Astrocyte (in vitro differentiated cells and primary cell): Measurements from ENCODE around the gene IFT81. TPM values are rescaled to one million over a fixed set of nuclear protein-coding genes. Genes with fewer than 3 reads are reported as not detected.

Source experiments
- DNase-seq: peaks from one replicate; pipeline ENCODE4 v3.0.0-alpha.2; 2010; ENCODE audit warnings: low read depth
- FAIRE-seq: peaks from 2 replicates; lab custom pipeline; 2011; peaks lifted over from hg19 to GRCh38; lab: Jason Lieb, UNC
- H2AFZ ChIP-seq: 2 replicates; pipeline ENCODE4 v1.6.0; 2012; ENCODE audit warnings: low read depth, low read length, inconsistent platforms
- H3K27ac ChIP-seq: 2 replicates; pipeline ENCODE4 v1.5.1; 2011; ENCODE audit warnings: low read depth, low read length, inconsistent platforms
- H3K27me3 ChIP-seq: 2 replicates; pipeline ENCODE4 v1.6.0; 2011; ENCODE audit warnings: low read length, inconsistent platforms; ENCODE audit not compliant: insufficient read depth
- H3K36me3 ChIP-seq: 2 replicates; pipeline ENCODE4 v1.5.1; 2011; ENCODE audit warnings: low read length, inconsistent platforms; ENCODE audit not compliant: insufficient read depth
- H3K4me1 ChIP-seq: 2 replicates; pipeline ENCODE4 v1.5.1; 2011; ENCODE audit warnings: low read length, inconsistent platforms; ENCODE audit not compliant: insufficient read depth
- H3K4me2 ChIP-seq: 2 replicates; pipeline ENCODE4 v1.6.0; 2012; ENCODE audit warnings: low read length, inconsistent platforms
- H3K4me3 ChIP-seq: 2 replicates; pipeline ENCODE4 v1.5.1; 2011; ENCODE audit warnings: low read depth, mild to moderate bottlenecking, low read length, inconsistent platforms; ENCODE audit not compliant: insufficient read depth
- H3K79me2 ChIP-seq: 2 replicates; pipeline ENCODE4 v1.6.0; 2012; ENCODE audit warnings: mild to moderate bottlenecking, low read length, inconsistent platforms; ENCODE audit not compliant: insufficient read depth
- H3K9ac ChIP-seq: 2 replicates; pipeline ENCODE4 v1.6.0; 2012; ENCODE audit warnings: mild to moderate bottlenecking, low read length, inconsistent platforms
- H3K9me3 ChIP-seq: 2 replicates; pipeline ENCODE4 v1.5.1; 2012; ENCODE audit warnings: low read depth, mild to moderate bottlenecking, low read length, inconsistent platforms; ENCODE audit not compliant: insufficient read depth
- H4K20me1 ChIP-seq: 2 replicates; pipeline ENCODE4 v1.6.0; 2012; ENCODE audit warnings: low read length, inconsistent platforms; ENCODE audit not compliant: insufficient read depth
- H3K27ac Mint-ChIP-seq: one replicate; pipeline ENCODE4 v1.8.0; 2021; ENCODE audit warnings: mild to moderate bottlenecking, mixed read lengths; ENCODE audit not compliant: unreplicated experiment
- H3K27me3 Mint-ChIP-seq: one replicate; pipeline ENCODE4 v1.8.0; 2021; ENCODE audit warnings: low read depth, mixed read lengths; ENCODE audit not compliant: unreplicated experiment
- H3K36me3 Mint-ChIP-seq: one replicate; pipeline ENCODE4 v1.8.0; 2021; ENCODE audit warnings: low read depth, mixed read lengths; ENCODE audit not compliant: unreplicated experiment
- H3K4me1 Mint-ChIP-seq: one replicate; pipeline ENCODE4 v1.8.0; 2021; ENCODE audit warnings: low read depth, mixed read lengths; ENCODE audit not compliant: unreplicated experiment
- H3K4me3 Mint-ChIP-seq: one replicate; pipeline ENCODE4 v1.8.0; 2021; ENCODE audit warnings: mild to moderate bottlenecking, moderate library complexity, mixed read lengths; ENCODE audit not compliant: unreplicated experiment
- H3K9me3 Mint-ChIP-seq: one replicate; pipeline ENCODE4 v1.8.0; 2021; ENCODE audit warnings: mild to moderate bottlenecking, mixed read lengths; ENCODE audit not compliant: unreplicated experiment
- EZH2 ChIP-seq: IDR thresholded peaks from 2 replicates; pipeline ENCODE4 v1.6.1; 2012; ENCODE audit warnings: mild to moderate bottlenecking, low read length, inconsistent platforms; ENCODE audit not compliant: insufficient read depth
- total RNA-seq: library from RNA; stranded (reverse); gene quantifications from 2 replicates; pipeline ENCODE4 v1.2.1, GENCODE V29; 2021
- TF ChIP-seq, protein P1 (sequence below): IDR thresholded peaks from 2 replicates; pipeline ENCODE4 v1.5.1; 2011; ENCODE audit warnings: low read depth, mild to moderate bottlenecking, inconsistent platforms, low read length, moderate library complexity; ENCODE audit not compliant: insufficient read depth

IFT81 gene
- total RNA-seq, 1 donor from 2014 or later = 12.3 TPM

DNA sequence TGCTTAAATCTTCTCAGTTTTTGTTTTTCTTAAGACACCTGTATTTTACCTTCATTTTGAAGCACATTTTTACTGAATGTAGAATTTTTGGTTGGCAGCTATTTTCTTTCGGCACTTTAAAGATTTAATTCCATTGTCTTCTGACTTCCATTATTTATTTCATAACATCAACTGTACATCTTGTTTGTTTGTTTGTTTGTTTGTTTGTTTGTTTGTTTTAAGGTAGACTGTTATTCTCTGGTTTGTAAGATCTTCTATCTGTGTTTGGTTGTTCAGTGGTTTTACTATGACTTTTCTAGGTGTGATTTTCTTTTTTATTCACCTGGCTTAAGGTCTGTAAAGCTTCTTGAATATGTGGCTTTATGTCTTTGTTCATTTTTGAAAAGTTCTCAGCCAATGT, 61.9 kb downstream of the IFT81 start:
- Histone ChIP-seq H3K4me2 (no peak overlapping the region), H4K20me1 (no peaks in the 10 kb centered on the region), H2AFZ (no peak overlapping the region), H3K36me3 (peaks cover 6% of the 10 kb centered on the region), H3K27ac (no peak overlapping the region), H3K4me3 (no peak overlapping the region), H3K9ac (no peak overlapping the region), H3K79me2 (no peaks in the 10 kb centered on the region), H3K27me3 (no peaks in the 10 kb centered on the region), H3K4me1 (no peaks in the 10 kb centered on the region), H3K9me3 (no peaks in the 10 kb centered on the region)
- no peak overlapping the region for H3K4me3 Mint-ChIP-seq
- no peaks in the 10 kb centered on the region for H3K27me3 Mint-ChIP-seq
- H3K4me1 Mint-ChIP-seq = no peaks in the 10 kb centered on the region
- TF ChIP-seq, protein P1, sequence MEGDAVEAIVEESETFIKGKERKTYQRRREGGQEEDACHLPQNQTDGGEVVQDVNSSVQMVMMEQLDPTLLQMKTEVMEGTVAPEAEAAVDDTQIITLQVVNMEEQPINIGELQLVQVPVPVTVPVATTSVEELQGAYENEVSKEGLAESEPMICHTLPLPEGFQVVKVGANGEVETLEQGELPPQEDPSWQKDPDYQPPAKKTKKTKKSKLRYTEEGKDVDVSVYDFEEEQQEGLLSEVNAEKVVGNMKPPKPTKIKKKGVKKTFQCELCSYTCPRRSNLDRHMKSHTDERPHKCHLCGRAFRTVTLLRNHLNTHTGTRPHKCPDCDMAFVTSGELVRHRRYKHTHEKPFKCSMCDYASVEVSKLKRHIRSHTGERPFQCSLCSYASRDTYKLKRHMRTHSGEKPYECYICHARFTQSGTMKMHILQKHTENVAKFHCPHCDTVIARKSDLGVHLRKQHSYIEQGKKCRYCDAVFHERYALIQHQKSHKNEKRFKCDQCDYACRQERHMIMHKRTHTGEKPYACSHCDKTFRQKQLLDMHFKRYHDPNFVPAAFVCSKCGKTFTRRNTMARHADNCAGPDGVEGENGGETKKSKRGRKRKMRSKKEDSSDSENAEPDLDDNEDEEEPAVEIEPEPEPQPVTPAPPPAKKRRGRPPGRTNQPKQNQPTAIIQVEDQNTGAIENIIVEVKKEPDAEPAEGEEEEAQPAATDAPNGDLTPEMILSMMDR = no peak
- TF ChIP-seq EZH2 = no peak
- FAIRE-seq = no peak
- no peak for DNase-seq
- H3K36me3 Mint-ChIP-seq = peaks cover 35% of the 10 kb centered on the region
- H3K9me3 Mint-ChIP-seq = peaks cover 9% of the 10 kb centered on the region
- no peak overlapping the region for H3K27ac Mint-ChIP-seq

DNA sequence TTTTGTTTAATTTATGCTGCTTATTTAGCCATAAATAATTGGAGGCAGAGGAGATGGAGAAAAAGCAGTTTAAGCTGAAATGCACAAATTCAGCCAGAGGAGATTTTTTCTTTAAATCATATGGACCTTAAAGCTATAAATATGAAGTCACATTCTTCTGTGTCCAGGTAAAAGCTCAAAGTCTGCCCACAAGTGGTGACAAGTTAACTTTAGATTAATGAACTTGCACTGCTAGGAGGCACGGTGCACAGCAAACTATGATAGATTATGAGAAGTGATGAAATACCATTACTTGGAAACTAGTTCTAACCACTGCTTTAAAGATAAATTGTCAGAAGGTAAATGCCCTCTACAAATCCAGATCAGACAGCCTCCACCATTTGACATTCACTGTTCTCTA, 69.0 kb downstream of the IFT81 start:
- Mint-ChIP-seq H3K4me3 (no peak overlapping the region), H3K27me3 (no peaks in the 10 kb centered on the region), H3K27ac (no peak overlapping the region), H3K4me1 (no peaks in the 10 kb centered on the region), H3K9me3 (no peaks in the 10 kb centered on the region), H3K36me3 (peaks cover 14% of the 10 kb centered on the region)
- no peak overlapping the region for H3K27ac ChIP-seq
- no peak overlapping the region for H2AFZ ChIP-seq
- DNase-seq (peak; percentile 24), FAIRE-seq (no peak)
- H4K20me1 ChIP-seq = no peaks in the 10 kb centered on the region
- H3K4me2 ChIP-seq = no peak overlapping the region
- no peak overlapping the region for H3K4me3 ChIP-seq
- H3K79me2 ChIP-seq = no peaks in the 10 kb centered on the region
- no peak for TF ChIP-seq EZH2
- TF ChIP-seq, protein P1 = no peak
- no peak overlapping the region for H3K9ac ChIP-seq
- no peaks in the 10 kb centered on the region for H3K9me3 ChIP-seq
- H3K27me3 ChIP-seq = no peaks in the 10 kb centered on the region
- no peaks in the 10 kb centered on the region for H3K4me1 ChIP-seq
- peaks cover 2% of the 10 kb centered on the region for H3K36me3 ChIP-seq

DNA sequence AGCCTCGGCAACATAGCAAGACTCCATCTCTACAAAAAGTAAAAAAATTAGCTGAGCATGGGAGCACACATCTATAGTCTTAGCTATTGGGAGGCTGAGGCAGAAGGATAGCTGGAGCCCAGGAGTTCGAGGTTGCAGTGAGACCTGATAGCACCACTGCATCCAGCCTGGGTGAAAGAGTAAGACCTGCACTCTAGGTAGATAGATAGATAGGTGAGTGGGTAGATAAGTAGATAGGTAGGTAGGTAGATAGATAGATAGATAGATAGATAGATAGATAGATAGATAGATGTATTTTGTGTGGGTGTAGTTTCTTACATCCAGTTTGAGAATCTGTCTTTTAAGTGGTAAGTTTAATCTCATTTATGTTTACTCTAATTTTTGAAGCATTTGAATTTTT, 72.8 kb downstream of the IFT81 start:
- H3K9ac ChIP-seq = no peak overlapping the region
- H2AFZ ChIP-seq = no peak overlapping the region
- Mint-ChIP-seq H3K4me3 (no peak overlapping the region), H3K4me1 (peaks cover 16% of the 10 kb centered on the region), H3K27me3 (no peaks in the 10 kb centered on the region), H3K36me3 (peaks cover 5% of the 10 kb centered on the region), H3K27ac (no peak overlapping the region), H3K9me3 (no peaks in the 10 kb centered on the region)
- peaks cover 21% of the 10 kb centered on the region for H3K4me1 ChIP-seq
- H3K4me3 ChIP-seq = no peak overlapping the region
- H3K9me3 ChIP-seq = no peaks in the 10 kb centered on the region
- H3K4me2 ChIP-seq = no peak overlapping the region
- FAIRE-seq (no peak), DNase-seq (no peak)
- H3K36me3 ChIP-seq = peaks cover 2% of the 10 kb centered on the region
- no peaks in the 10 kb centered on the region for H3K27me3 ChIP-seq
- TF ChIP-seq, protein P1 = no peak
- no peak for TF ChIP-seq EZH2
- no peaks in the 10 kb centered on the region for H4K20me1 ChIP-seq
- no peak overlapping the region for H3K27ac ChIP-seq
- no peaks in the 10 kb centered on the region for H3K79me2 ChIP-seq
